ENCODE data around the gene PRAMEF13.

GRCh38 chr1:13228343-13228781 is 27.2 kb upstream of the PRAMEF13 start:
- no peak for TF ChIP-seq POLR2A (IDR thresholded peaks at IDR 0.05; ENCODE audit: low read depth, low read length)
- no peak for TF ChIP-seq TAF1 (IDR thresholded peaks at IDR 0.05; ENCODE audit: low read depth, low read length)
- TF ChIP-seq POLR2AphosphoS5 (IDR thresholded peaks at IDR 0.05; ENCODE audit: low read depth, low read length), result no peak
- TF ChIP-seq PAX5 (IDR thresholded peaks at IDR 0.05; ENCODE audit: insufficient read depth, low read length, severe bottlenecking), result no peak
